Regular cardiac myocyte (primary cell): ENCODE results near the gene LZTFL1. TPM values are rescaled to one million over a fixed set of nuclear protein-coding genes. Genes with fewer than 3 reads are reported as not detected.

Experiments
- total RNA-seq: library from RNA; depleted of rRNA; stranded (reverse); fragments of >200 nt; gene quantifications from 2 replicates; pipeline ENCODE4 v1.2.3, GENCODE V29; 2014

LZTFL1 gene, protein sequence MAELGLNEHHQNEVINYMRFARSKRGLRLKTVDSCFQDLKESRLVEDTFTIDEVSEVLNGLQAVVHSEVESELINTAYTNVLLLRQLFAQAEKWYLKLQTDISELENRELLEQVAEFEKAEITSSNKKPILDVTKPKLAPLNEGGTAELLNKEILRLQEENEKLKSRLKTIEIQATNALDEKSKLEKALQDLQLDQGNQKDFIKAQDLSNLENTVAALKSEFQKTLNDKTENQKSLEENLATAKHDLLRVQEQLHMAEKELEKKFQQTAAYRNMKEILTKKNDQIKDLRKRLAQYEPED
- total RNA-seq, result 9.4 and 17.8 TPM in 2 replicates

DNA sequence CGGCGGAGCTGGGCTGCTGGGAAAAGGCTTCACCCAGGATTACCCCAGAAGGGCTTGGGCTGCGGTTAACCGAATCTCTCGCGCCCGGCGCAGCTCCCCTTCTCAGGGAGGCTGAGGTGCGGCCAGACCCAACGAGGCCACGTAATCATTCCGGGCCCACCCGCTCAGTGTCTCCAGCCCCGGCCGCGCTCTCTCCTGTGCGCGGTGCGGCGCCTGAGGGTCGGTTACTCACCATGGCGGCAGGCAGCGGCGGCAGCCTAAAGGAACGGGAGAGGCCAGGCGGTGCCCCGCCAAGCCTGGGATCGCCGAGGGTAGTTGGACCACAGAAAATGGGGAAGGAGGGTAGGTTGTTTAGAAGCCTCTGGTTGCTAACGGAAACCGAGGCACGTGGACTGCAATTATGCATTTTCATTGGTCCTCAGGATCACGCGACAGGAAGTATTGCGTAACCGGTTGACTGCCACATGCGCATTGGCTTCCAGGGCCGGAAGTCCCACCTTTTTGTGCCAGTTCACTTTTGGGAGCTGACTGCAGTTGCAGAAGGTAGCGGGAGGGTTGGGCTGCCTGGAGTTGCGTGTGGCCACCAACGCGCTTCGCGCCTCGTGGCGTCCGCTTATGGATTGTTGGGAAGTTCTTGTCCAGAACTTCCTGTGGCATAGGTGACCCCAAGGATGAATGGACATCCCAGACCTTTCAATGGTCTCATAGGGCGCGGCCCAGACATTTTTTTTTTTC is at the start of gene LZTFL1:
Gene LZTFL1, minus strand, starts transcription at position 363 of the 735 bp plus-strand sequence. Its CDS starts 128 bp downstream, at position 235.

DNA sequence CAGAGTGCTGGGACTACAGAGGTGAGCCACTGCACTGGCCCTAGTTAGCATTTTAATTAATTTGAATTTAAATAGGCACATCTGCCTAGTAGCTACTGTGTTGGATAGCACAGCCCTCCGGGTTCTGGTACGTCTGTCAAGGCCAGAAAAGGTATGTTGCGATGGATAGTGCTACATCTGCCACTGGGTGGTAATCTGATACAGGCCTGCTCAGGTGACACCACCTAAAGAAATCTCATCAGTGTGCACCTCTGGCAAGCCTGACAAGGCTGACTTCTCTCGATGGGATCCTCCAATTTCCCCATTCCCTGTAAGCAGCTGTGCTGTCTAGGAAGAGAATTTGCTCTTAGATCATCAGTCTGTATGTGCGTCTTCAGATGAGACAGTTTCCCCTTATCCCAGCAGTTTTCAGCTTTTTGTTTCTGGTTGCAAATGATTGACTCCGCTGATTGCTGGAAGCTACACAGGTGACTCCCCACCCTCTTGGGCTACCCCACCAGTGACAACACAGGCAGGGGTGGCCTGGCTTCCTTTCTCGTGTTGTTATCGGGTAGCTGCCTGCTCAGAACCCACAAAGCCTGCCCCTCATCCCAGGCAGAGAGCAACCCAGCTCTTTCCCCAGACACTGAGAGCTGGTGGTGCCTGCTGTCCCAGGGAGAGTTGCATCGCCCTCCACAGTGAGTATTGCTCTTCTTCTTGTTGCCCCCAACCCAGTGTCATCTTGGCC is 44.2 kb upstream of the LZTFL1 start, which contains the start of gene CCR9:
Gene CCR9, plus strand, starts transcription at position 565 of the 727 bp plus-strand sequence. CDS start 8,391 bp downstream, outside the sequence.

DNA sequence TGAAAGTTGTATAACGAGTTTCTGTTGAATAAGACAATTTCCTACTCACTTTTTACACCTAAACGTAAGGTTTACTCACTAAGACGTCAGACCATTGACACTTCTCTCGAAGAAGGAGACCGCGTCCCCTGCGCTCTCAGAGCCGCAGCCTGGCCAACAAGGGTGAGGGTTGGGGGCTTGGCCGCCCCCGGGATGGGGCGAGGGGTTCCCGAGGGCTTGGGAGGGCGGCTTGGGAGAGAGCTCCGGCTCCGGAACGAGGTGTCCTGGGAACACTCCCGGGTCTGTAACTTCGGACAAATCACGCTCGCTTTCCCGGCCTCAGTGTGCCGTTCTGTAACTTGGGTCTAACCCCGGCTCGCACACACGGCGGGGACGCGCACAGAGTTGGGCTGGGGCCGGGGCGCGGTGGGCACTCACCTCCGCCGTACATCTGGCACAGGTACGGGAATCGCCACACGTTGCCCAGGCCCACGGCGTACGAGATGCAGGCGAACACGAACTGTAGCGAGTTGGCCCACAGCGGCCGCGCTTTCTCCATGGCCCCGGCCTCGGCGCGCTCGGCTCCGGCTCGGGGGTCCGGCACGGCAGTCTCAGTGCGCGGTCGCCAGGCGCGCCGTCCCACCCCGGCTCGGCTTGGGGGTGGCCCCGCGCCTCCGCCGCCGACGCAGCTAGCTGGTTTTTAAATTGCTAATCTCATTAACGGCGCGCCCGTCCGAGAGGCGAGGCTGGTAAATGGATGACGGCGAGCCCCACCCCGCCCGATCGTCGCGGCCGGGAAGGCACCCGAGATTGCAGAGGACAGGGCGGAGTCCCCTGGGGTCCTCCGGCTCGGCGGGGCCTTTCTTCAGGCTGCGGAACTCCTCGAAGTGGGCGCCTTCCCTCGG is 45.8 kb downstream of the LZTFL1 start, which contains the start of gene SLC6A20:
Gene SLC6A20, minus strand, starts transcription at position 655 of the 884 bp plus-strand sequence. Its CDS starts 117 bp downstream, at position 538.

Other genes with a start within 250 kb of the LZTFL1 start
- 13.2 and 18.4 TPM in 2 replicates for gene LIMD1, start 247.4 kb downstream of the LZTFL1 start, total RNA-seq
- 30.4 and 35.3 TPM in 2 replicates for gene SACM1L, start 152.7 kb downstream of the LZTFL1 start, total RNA-seq
- gene SLC6A20, start 45.6 kb downstream of the LZTFL1 start, total RNA-seq, result not detected in 2 replicates
- not detected in 2 replicates for gene CCR9, start 44.4 kb upstream of the LZTFL1 start, total RNA-seq
- not detected in 2 replicates for gene CXCR6, start 101.3 kb upstream of the LZTFL1 start, total RNA-seq
- 17.4 and 24.5 TPM in 2 replicates for gene FYCO1, start 153.7 kb upstream of the LZTFL1 start, total RNA-seq
- gene XCR1, start 185.4 kb upstream of the LZTFL1 start, total RNA-seq, result not detected in 2 replicates